ENCODE data around the gene SPTBN5. TPM values are rescaled to one million over a fixed set of nuclear protein-coding genes. Genes with fewer than 3 reads are reported as not detected.

SPTBN5 gene
- total RNA-seq, 2 donors from 2014 or later = 0.63 to 1.3 TPM

DNA sequence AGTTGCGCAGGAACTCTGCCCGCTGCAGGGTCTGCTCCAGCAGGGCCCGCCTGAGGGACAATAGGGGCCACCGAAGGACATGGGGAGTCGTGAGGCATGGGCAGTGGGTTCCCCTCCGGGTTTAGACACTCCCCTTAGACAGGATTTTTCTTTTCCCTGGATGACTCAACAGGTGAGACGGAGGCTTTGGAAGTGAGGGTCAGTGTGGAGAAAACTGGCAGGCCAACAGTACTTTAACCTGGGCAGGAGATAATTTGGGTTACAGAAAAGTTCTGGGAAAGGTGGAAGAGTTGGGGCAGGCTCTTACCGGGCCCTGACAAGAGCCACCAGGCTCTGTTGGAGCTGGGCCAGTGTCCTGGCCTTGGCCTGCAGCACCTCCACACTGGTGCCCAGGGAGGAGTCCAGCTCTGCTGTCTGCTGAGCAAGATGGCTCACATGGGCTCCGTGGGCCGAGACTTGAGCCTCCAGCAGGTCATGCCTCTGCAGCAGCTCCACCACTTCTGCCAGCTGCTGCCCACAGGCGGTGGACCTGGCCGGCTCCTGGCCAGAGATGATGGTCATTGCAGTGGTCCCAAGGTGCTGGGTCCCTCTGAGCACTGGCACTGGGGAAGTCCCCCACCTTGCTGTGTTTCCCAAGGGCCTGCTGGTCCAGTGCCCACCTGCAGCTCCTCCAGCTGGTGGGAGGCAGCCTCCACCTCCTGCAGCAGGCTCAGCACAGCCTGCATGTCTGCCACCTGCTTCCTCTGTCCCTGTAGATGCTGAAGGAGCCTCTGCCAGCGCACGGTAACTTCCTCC is 11.0 kb downstream of the SPTBN5 start:
- Histone ChIP-seq H3K27ac (peak overlapping the region in 1 of 2 donors; percentile 35), H3K4me3 (peak overlapping the region in 1 of 2 donors; percentile 38)
- TF ChIP-seq, protein P1, sequence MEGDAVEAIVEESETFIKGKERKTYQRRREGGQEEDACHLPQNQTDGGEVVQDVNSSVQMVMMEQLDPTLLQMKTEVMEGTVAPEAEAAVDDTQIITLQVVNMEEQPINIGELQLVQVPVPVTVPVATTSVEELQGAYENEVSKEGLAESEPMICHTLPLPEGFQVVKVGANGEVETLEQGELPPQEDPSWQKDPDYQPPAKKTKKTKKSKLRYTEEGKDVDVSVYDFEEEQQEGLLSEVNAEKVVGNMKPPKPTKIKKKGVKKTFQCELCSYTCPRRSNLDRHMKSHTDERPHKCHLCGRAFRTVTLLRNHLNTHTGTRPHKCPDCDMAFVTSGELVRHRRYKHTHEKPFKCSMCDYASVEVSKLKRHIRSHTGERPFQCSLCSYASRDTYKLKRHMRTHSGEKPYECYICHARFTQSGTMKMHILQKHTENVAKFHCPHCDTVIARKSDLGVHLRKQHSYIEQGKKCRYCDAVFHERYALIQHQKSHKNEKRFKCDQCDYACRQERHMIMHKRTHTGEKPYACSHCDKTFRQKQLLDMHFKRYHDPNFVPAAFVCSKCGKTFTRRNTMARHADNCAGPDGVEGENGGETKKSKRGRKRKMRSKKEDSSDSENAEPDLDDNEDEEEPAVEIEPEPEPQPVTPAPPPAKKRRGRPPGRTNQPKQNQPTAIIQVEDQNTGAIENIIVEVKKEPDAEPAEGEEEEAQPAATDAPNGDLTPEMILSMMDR (IDR thresholded peaks at IDR 0.05) = no peak

DNA sequence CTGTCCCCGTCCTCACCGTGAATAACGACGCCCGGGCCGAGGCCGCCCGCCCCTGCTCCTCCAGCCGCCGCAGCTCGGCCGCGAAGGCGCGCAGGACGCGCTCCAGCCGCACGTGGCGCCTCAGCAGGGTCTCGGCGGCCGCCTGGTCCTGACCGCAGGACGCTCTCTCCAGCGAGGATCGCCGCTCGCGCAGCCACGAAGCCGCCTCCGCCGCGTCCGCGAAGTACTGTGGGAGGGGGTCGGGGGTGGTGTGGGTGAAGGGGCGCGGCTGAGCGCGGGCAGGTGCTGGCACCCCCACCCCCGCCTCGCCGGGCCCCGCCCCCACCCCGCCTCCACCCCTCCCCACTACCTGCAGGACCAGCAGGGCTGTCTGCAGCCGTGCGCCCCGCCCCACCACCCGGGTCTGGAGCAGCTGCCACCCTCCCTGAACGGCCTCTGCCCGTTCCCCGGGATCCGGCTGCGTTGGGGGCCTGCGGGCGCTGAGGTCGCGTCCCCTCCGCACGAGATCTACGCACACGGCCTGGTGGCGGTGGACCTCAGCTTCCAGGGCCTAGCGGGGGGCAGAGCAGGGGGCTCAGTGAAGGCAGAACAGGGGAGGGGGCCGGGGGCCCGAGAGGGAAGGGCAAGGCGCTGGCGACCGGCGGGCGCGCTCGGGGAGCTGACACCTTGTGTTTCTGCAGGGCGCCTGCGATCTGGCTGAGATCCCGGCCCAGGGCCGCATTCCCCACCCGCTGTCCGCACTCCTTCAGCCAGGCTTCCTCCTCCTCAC is 11.7 kb downstream of the SPTBN5 start:
- Histone ChIP-seq H3K4me3 (peak overlapping the region; percentile 18 to 38), H3K27ac (peak overlapping the region; percentile 35 to 59), H3K36me3 (no peaks in the 10 kb centered on the region), H3K4me1 (peaks cover 0 to 25% of the 10 kb centered on the region in 2 donors), H3K9me3 (no peaks in the 10 kb centered on the region), H3K27me3 (no peaks in the 10 kb centered on the region)
- TF ChIP-seq, protein P1 (IDR thresholded peaks at IDR 0.05) = no peak
- DNase-seq (ENCODE audit: low spot score) = no peak

More for the DNA sequence above, 11.0 kb downstream of the SPTBN5 start:
- no peaks in the 10 kb centered on the region for H3K36me3 ChIP-seq
- H3K9me3 ChIP-seq = no peaks in the 10 kb centered on the region
- no peak for DNase-seq (ENCODE audit: low spot score)
- peaks cover 0 to 22% of the 10 kb centered on the region in 2 donors for H3K4me1 ChIP-seq
- H3K27me3 ChIP-seq = no peaks in the 10 kb centered on the region

DNA sequence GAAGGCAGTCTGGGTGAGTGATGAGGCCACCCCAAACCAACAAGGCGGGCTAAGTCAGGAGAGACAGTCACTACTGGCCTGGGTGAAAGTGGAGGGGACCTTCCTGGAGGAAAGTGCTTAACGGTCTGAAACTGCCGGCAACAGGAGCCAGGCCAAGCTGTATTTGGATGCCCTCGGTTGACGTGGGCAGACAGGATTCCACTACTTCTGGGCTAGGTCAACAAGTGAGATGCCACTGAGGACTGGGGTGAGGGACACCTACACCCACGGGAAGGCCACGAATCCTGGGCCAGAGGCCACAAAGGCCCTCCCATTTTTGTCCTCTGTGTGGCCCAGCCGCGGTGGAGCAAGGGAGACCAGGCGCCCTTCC is 12.3 kb downstream of the SPTBN5 start:
- DNase-seq (ENCODE audit: low spot score) = no peak
- H3K4me3 ChIP-seq = peak overlapping the region in 1 of 2 donors; percentile 38
- TF ChIP-seq, protein P1 (IDR thresholded peaks at IDR 0.05) = no peak

DNA sequence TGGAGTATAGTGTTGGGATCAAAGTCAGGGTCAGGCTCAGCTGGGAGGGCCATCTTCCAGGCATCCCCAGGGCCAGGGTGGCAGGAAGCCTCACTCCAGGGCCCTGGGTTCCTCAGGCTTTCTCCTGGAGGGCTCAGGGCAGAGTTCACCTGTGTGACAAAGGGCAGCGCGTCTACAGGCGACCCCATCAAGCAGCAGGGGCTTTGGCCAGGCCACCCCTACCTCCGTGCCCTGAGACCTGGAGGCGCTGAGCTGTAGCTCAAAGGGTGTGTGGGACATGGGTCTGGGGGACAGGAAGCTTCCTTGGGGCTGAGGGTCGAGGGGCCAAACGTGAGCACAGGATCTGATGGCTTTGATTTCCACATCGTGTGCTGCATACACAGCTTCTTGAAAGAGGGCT is 12.8 kb downstream of the SPTBN5 start:
- no peak overlapping the region for H3K4me3 ChIP-seq
- H3K27me3 ChIP-seq = no peaks in the 10 kb centered on the region
- H3K36me3 ChIP-seq = no peaks in the 10 kb centered on the region
- no peak for DNase-seq (ENCODE audit: low spot score)
- TF ChIP-seq, protein P1 (IDR thresholded peaks at IDR 0.05) = no peak
- no peaks in the 10 kb centered on the region for H3K9me3 ChIP-seq
- H3K27ac ChIP-seq = no peak overlapping the region
- peaks cover 0 to 25% of the 10 kb centered on the region in 2 donors for H3K4me1 ChIP-seq

More for the DNA sequence above, 12.3 kb downstream of the SPTBN5 start:
- no peaks in the 10 kb centered on the region for H3K9me3 ChIP-seq
- peak overlapping the region; percentile 35 to 59 for H3K27ac ChIP-seq
- no peaks in the 10 kb centered on the region for H3K27me3 ChIP-seq
- no peaks in the 10 kb centered on the region for H3K36me3 ChIP-seq
- H3K4me1 ChIP-seq = peaks cover 0 to 25% of the 10 kb centered on the region in 2 donors

DNA sequence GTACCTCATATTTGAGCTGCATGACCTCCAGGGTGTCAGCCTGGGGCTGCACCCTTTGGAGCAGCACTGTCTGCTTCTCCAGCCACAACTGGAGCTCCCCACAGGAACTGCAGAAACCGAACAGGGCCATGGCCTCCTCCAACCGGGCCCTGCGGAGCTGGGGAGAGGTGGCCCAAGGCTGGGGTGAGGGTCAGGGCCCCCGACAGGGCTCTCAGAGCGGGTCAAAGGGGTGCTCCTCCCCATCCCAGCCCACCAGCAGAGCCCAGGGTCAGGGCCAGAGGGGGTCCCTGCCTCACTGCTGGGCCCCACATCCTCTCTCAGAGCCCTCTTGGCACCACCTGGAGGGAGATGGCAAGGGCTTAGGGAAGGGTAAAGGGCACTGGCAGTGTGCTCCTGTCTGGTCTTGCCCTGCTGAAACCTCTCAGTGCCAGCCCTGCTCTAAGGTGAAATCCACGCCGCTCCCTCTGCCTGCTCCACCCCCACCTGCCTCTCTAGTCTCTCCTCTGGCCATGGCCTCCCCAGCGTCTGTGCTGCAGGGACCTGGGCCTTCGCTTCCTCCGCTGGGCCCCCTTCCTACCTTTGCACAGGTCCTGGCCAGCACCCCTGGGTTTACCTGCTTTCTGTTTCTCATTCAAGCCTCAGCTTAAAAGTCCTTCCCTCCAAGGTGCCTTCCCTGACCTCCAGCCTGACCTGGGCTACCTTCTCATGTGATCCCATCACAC is 13.5 kb downstream of the SPTBN5 start:
- no peaks in the 10 kb centered on the region for H3K27me3 ChIP-seq
- H3K27ac ChIP-seq = no peak overlapping the region
- no peak overlapping the region for H3K4me3 ChIP-seq
- TF ChIP-seq, protein P1 (IDR thresholded peaks at IDR 0.05) = no peak
- no peaks in the 10 kb centered on the region for H3K36me3 ChIP-seq
- H3K4me1 ChIP-seq = peaks cover 0 to 25% of the 10 kb centered on the region in 2 donors
- DNase-seq (ENCODE audit: low spot score) = no peak
- no peaks in the 10 kb centered on the region for H3K9me3 ChIP-seq
